Neural cell (in vitro differentiated cells): ENCODE results near the gene ZXDC. TPM values are rescaled to one million over a fixed set of nuclear protein-coding genes. Genes with fewer than 3 reads are reported as not detected.

Experiments
- H2AFZ ChIP-seq: fragments of 200-600, 300-800 bp; sonication (generic), shearing (Covaris generic); 2 replicates; pipeline ENCODE4 v1.6.0; 2014; ENCODE audit warnings: low read depth, mild to moderate bottlenecking, antibody characterized with exemption, low read length, moderate library complexity
- H3F3A ChIP-seq: fragments of 200-600 bp; shearing (Covaris generic); 2 replicates; pipeline ENCODE4 v1.6.1; 2016; ENCODE audit warnings: mild to moderate bottlenecking, moderate library complexity, mixed read lengths, antibody characterized with exemption, low read length; ENCODE audit not compliant: insufficient read depth, poor library complexity, severe bottlenecking
- H3K27ac ChIP-seq: fragments of 200-600, 300-800 bp; sonication (generic), shearing (Covaris generic); 2 replicates; pipeline ENCODE4 v1.5.1; 2014; ENCODE audit warnings: mild to moderate bottlenecking, low read length, moderate library complexity
- H3K27me3 ChIP-seq: fragments of 300-800, 200-600 bp; sonication (generic), shearing (Covaris generic); 2 replicates; pipeline ENCODE4 v1.6.0; 2014; ENCODE audit warnings: mild to moderate bottlenecking, low read depth, low read length, moderate library complexity; ENCODE audit not compliant: insufficient read depth
- H3K36me3 ChIP-seq: fragments of 300-800, 200-600 bp; sonication (generic), shearing (Covaris generic); 2 replicates; pipeline ENCODE4 v1.5.1; 2014; ENCODE audit warnings: mild to moderate bottlenecking, antibody characterized with exemption, low read length, moderate library complexity; ENCODE audit not compliant: insufficient read depth
- H3K4me2 ChIP-seq: fragments of 300-800, 200-600 bp; sonication (generic), shearing (Covaris generic); 2 replicates; pipeline ENCODE4 v1.6.0; 2014; ENCODE audit warnings: mild to moderate bottlenecking, low read length
- H3K4me3 ChIP-seq: fragments of 300-800, 200-600 bp; sonication (generic), shearing (Covaris generic); 2 replicates; pipeline ENCODE4 v1.5.1; 2014; ENCODE audit warnings: mild to moderate bottlenecking, low read length, moderate library complexity
- H3K79me2 ChIP-seq: fragments of 200-600 bp; shearing (Covaris generic); replicated peaks from 2 replicates; pipeline ENCODE4 v1.6.0; 2014; ENCODE audit warnings: mild to moderate bottlenecking, low read length, moderate library complexity; ENCODE audit not compliant: insufficient read depth
- H3K9ac ChIP-seq: fragments of 300-800, 200-600 bp; sonication (generic), shearing (Covaris generic); 2 replicates; pipeline ENCODE4 v1.6.1; 2016; ENCODE audit warnings: mild to moderate bottlenecking, low read length, mixed read lengths
- H3K9me2 ChIP-seq: fragments of 200-600 bp; shearing (Covaris generic); 2 replicates; pipeline ENCODE4 v1.6.1; 2016; ENCODE audit warnings: mild to moderate bottlenecking, low read length, mixed read lengths; ENCODE audit not compliant: insufficient read depth
- H3K9me3 ChIP-seq: fragments of 200-600, 300-800 bp; sonication (generic), shearing (Covaris generic); 2 replicates; pipeline ENCODE4 v1.6.1; 2016; ENCODE audit warnings: mild to moderate bottlenecking, mixed run types, low read length, moderate library complexity, mixed read lengths
- H4K20me1 ChIP-seq: fragments of 200-600 bp; shearing (Covaris generic); 2 replicates; pipeline ENCODE4 v1.6.1; 2016; ENCODE audit warnings: mild to moderate bottlenecking, mixed run types; ENCODE audit not compliant: insufficient read depth
- CTCF ChIP-seq: fragments of 450-650 bp; IDR thresholded peaks from 2 replicates; pipeline ENCODE4 v1.5.1; 2014; ENCODE audit warnings: antibody characterized with exemption, mild to moderate bottlenecking, moderate library complexity; ENCODE audit not compliant: poor library complexity, severe bottlenecking
- EP300 ChIP-seq: fragments of 450-650 bp; conservative IDR thresholded peaks from 2 replicates; pipeline ENCODE4 v1.6.1; 2014; ENCODE audit warnings: antibody characterized with exemption, mild to moderate bottlenecking, moderate library complexity; ENCODE audit not compliant: poor library complexity, severe bottlenecking
- EZH2 ChIP-seq: fragments of 200-600, 300-800 bp; shearing (Covaris generic), sonication (generic); IDR thresholded peaks from 2 replicates; pipeline ENCODE4 v1.6.1; 2014; ENCODE audit warnings: antibody characterized with exemption, low read length, borderline replicate concordance, mild to moderate bottlenecking; ENCODE audit not compliant: insufficient read depth, poor library complexity, severe bottlenecking
- MXI1 ChIP-seq: fragments of 450-650 bp; conservative IDR thresholded peaks from 2 replicates; pipeline ENCODE4 v1.6.1; 2014; ENCODE audit warnings: antibody characterized with exemption, mild to moderate bottlenecking; ENCODE audit not compliant: poor library complexity, severe bottlenecking
- POLR2AphosphoS5 ChIP-seq: IDR thresholded peaks from 2 replicates; pipeline ENCODE4 v1.6.1; 2012
- RAD21 ChIP-seq: fragments of 450-650 bp; conservative IDR thresholded peaks from 2 replicates; pipeline ENCODE4 v1.6.1; 2014; ENCODE audit warnings: antibody characterized with exemption, mild to moderate bottlenecking, moderate library complexity
- REST ChIP-seq: IDR thresholded peaks from 2 replicates; pipeline ENCODE4 v1.6.1; 2012; ENCODE audit warnings: borderline replicate concordance
- SMC3 ChIP-seq: fragments of 450-650 bp; conservative IDR thresholded peaks from 2 replicates; pipeline ENCODE4 v1.6.1; 2014; ENCODE audit warnings: antibody characterized with exemption, mild to moderate bottlenecking, moderate library complexity; ENCODE audit not compliant: poor library complexity
- TAF1 ChIP-seq: IDR thresholded peaks from 2 replicates; pipeline ENCODE4 v1.6.1; 2012; ENCODE audit warnings: low read depth
- polyA plus RNA-seq: library from polyadenylated mRNA; depleted of rRNA; stranded (reverse); fragments of >200 nt; gene quantifications from 2 replicates; pipeline ENCODE4 v1.2.3, GENCODE V29; 2014

The ZXDC gene
- polyA plus RNA-seq, 1 donor from 2014 or later, result 22.2 TPM

- no peak overlapping the region for H3K4me3 ChIP-seq
- peaks cover 3% of the 10 kb centered on the region for H3K79me2 ChIP-seq
- TF ChIP-seq REST, result no peak
- no peak for TF ChIP-seq POLR2AphosphoS5
- no peak for TF ChIP-seq EP300
- no peak for TF ChIP-seq MXI1
- no peak for TF ChIP-seq EZH2
- TF ChIP-seq CTCF, result no peak
- H3K4me2 ChIP-seq, result no peak overlapping the region
- H3F3A ChIP-seq, result no peaks in the 10 kb centered on the region
- no peak overlapping the region for H3K9ac ChIP-seq
- no peaks in the 10 kb centered on the region for H3K9me2 ChIP-seq
- H3K27me3 ChIP-seq, result no peaks in the 10 kb centered on the region
- no peak overlapping the region for H3K27ac ChIP-seq
- peaks cover 8% of the 10 kb centered on the region for H3K36me3 ChIP-seq
- H3K9me3 ChIP-seq, result no peaks in the 10 kb centered on the region
- no peak overlapping the region for H2AFZ ChIP-seq
- no peaks in the 10 kb centered on the region for H4K20me1 ChIP-seq
Measured at GRCh38 chr3:126452213-126452612, 23.5 kb downstream of the ZXDC start.

- H3K27me3 ChIP-seq, result no peaks in the 10 kb centered on the region
Measured at GRCh38 chr3:126451511-126451910, 24.2 kb downstream of the ZXDC start.

More at GRCh38 chr3:126451511-126451910, 24.2 kb downstream of the ZXDC start:
- H3K36me3 ChIP-seq, result peaks cover 2% of the 10 kb centered on the region
- H2AFZ ChIP-seq, result no peak overlapping the region
- no peaks in the 10 kb centered on the region for H3K79me2 ChIP-seq
- H3K9ac ChIP-seq, result no peak overlapping the region
- H3K9me2 ChIP-seq, result no peaks in the 10 kb centered on the region
- H3F3A ChIP-seq, result no peaks in the 10 kb centered on the region
- H3K4me2 ChIP-seq, result no peak overlapping the region
- H4K20me1 ChIP-seq, result no peaks in the 10 kb centered on the region
- no peak overlapping the region for H3K4me3 ChIP-seq
- no peaks in the 10 kb centered on the region for H3K9me3 ChIP-seq
- no peak for TF ChIP-seq EP300
- no peak for TF ChIP-seq EZH2
- no peak for TF ChIP-seq POLR2AphosphoS5
- no peak for TF ChIP-seq SMC3
- TF ChIP-seq TAF1, result no peak
- TF ChIP-seq MXI1, result no peak
- TF ChIP-seq RAD21, result no peak
- no peak for TF ChIP-seq CTCF
- TF ChIP-seq REST, result no peak
- no peak overlapping the region for H3K27ac ChIP-seq
